ENCODE data around the gene HSD17B10.

HSD17B10 gene

GRCh38 chrX:53447441-53447840 is 13.3 kb upstream of the HSD17B10 start:
- DNase-seq (ENCODE audit: low read depth): no peak
- H3K4me3 ChIP-seq (ENCODE audit: low read depth, low read length): no peak overlapping the region
- TF ChIP-seq POLR2A (IDR thresholded peaks at IDR 0.05; ENCODE audit: extremely low read depth, insufficient read length): no peak

DNA sequence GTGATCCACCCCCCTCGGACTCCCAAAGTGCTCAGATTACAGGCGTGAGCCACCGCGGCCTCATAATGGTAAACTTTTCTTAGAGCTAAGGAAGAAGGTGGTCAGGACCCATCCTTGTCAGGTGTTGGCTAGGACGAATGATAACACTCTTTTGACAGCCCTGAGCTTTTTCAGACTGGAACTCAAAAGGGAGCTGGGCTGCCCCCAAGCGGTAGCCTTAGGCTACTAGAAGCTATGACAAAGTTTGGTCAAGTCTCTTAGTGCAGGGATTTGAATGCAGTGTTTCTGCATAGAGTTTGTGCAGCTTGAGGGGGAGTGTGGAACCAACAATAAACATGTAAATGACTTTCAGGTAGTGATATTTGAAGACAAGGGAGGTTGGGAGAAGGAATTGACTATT is 11.8 kb upstream of the HSD17B10 start:
- TF ChIP-seq MYC (IDR thresholded peaks at IDR 0.05; ENCODE audit: low read depth, low read length) (no peak), POLR2A (IDR thresholded peaks at IDR 0.05; ENCODE audit: extremely low read depth, insufficient read length) (no peak)
- TF ChIP-seq, protein P1, sequence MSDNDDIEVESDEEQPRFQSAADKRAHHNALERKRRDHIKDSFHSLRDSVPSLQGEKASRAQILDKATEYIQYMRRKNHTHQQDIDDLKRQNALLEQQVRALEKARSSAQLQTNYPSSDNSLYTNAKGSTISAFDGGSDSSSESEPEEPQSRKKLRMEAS (IDR thresholded peaks at IDR 0.05; ENCODE audit: low read depth, low read length): no peak
- TF ChIP-seq, protein P2, sequence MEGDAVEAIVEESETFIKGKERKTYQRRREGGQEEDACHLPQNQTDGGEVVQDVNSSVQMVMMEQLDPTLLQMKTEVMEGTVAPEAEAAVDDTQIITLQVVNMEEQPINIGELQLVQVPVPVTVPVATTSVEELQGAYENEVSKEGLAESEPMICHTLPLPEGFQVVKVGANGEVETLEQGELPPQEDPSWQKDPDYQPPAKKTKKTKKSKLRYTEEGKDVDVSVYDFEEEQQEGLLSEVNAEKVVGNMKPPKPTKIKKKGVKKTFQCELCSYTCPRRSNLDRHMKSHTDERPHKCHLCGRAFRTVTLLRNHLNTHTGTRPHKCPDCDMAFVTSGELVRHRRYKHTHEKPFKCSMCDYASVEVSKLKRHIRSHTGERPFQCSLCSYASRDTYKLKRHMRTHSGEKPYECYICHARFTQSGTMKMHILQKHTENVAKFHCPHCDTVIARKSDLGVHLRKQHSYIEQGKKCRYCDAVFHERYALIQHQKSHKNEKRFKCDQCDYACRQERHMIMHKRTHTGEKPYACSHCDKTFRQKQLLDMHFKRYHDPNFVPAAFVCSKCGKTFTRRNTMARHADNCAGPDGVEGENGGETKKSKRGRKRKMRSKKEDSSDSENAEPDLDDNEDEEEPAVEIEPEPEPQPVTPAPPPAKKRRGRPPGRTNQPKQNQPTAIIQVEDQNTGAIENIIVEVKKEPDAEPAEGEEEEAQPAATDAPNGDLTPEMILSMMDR (IDR thresholded peaks at IDR 0.05; ENCODE audit: low read depth, low read length): peak; percentile 77
- no peak overlapping the region for H3K4me3 ChIP-seq (ENCODE audit: low read depth, low read length)
- DNase-seq (ENCODE audit: low read depth): peak; percentile 70

GRCh38 chrX:53442322-53442631 is 8.1 kb upstream of the HSD17B10 start:
- TF ChIP-seq, protein P1 (IDR thresholded peaks at IDR 0.05; ENCODE audit: low read depth, low read length): 0 out of 2 replicates have a peak, but pooled peaks have one; percentile 24
- TF ChIP-seq POLR2A (IDR thresholded peaks at IDR 0.05; ENCODE audit: extremely low read depth, insufficient read length): no peak
- H3K4me3 ChIP-seq (ENCODE audit: low read depth, low read length): peak overlapping the region; percentile 77
- DNase-seq (ENCODE audit: low read depth): peak; percentile 93

GRCh38 chrX:53441531-53442321 is 7.6 kb upstream of the HSD17B10 start:
- peak overlapping the region; percentile 77 for H3K4me3 ChIP-seq (ENCODE audit: low read depth, low read length)
- TF ChIP-seq, protein P2 (IDR thresholded peaks at IDR 0.05; ENCODE audit: low read depth, low read length): no peak
- TF ChIP-seq POLR2A (IDR thresholded peaks at IDR 0.05; ENCODE audit: extremely low read depth, insufficient read length) (peak; percentile 52), MYC (IDR thresholded peaks at IDR 0.05; ENCODE audit: low read depth, low read length) (no peak)
- TF ChIP-seq, protein P1 (IDR thresholded peaks at IDR 0.05; ENCODE audit: low read depth, low read length): peak; percentile 3; the same call in 1 of the 2 replicates
- peak; percentile 92 for DNase-seq (ENCODE audit: low read depth)

GRCh38 chrX:53440621-53441517 is 6.7 kb upstream of the HSD17B10 start:
- TF ChIP-seq, protein P1 (IDR thresholded peaks at IDR 0.05; ENCODE audit: low read depth, low read length): 0 out of 2 replicates have a peak, but pooled peaks have one; percentile 1
- TF ChIP-seq POLR2A (IDR thresholded peaks at IDR 0.05; ENCODE audit: extremely low read depth, insufficient read length): peak; percentile 10
- TF ChIP-seq MYC (IDR thresholded peaks at IDR 0.05; ENCODE audit: low read depth, low read length): no peak
- TF ChIP-seq, protein P2 (IDR thresholded peaks at IDR 0.05; ENCODE audit: low read depth, low read length): no peak
- peak; percentile 94 for DNase-seq (ENCODE audit: low read depth)
- peak overlapping the region; percentile 77 for H3K4me3 ChIP-seq (ENCODE audit: low read depth, low read length)

GRCh38 chrX:53440101-53440500 is 5.9 kb upstream of the HSD17B10 start:
- peak; percentile 66 for DNase-seq (ENCODE audit: low read depth)

More at GRCh38 chrX:53440101-53440500, 5.9 kb upstream of the HSD17B10 start:
- peak overlapping the region; percentile 77 for H3K4me3 ChIP-seq (ENCODE audit: low read depth, low read length)
- TF ChIP-seq, protein P2 (IDR thresholded peaks at IDR 0.05; ENCODE audit: low read depth, low read length): no peak
- TF ChIP-seq MYC (IDR thresholded peaks at IDR 0.05; ENCODE audit: low read depth, low read length) (no peak), POLR2A (IDR thresholded peaks at IDR 0.05; ENCODE audit: extremely low read depth, insufficient read length) (no peak)
- TF ChIP-seq, protein P1 (IDR thresholded peaks at IDR 0.05; ENCODE audit: low read depth, low read length): no peak

All from NB4 (cell line).